ENCODE data around the gene LRG1.

The LRG1 gene

GRCh38 chr19:4539693-4540581, at the start of gene LRG1:
TSS of gene LRG1 (minus strand) at chr19:4540036. CDS start at chr19:4540013, 23 bp downstream.
- Mint-ChIP-seq H3K4me3 (peak within 1 kb of the TSS; percentile 13), H3K27ac (no peak within 1 kb of the TSS)

GRCh38 chr19:4588291-4588761, 48.5 kb upstream of the LRG1 start:
- Mint-ChIP-seq H3K27ac (no peak overlapping the region), H3K4me3 (no peak overlapping the region), H3K27me3 (peaks cover 88% of the 10 kb centered on the region), H3K9me3 (no peaks in the 10 kb centered on the region), H3K36me3 (no peaks in the 10 kb centered on the region), H3K4me1 (peaks cover 8% of the 10 kb centered on the region)
- ATAC-seq = no peak

More at GRCh38 chr19:4539693-4540581, at the start of gene LRG1:
- Mint-ChIP-seq H3K36me3 (no peaks in the 10 kb centered on the region), H3K27me3 (peaks cover 53% of the 10 kb centered on the region), H3K9me3 (no peaks in the 10 kb centered on the region), H3K4me1 (peaks cover 22% of the 10 kb centered on the region)
- ATAC-seq = no peak

GRCh38 chr19:4587527-4587926, 47.7 kb upstream of the LRG1 start:
- peaks cover 92% of the 10 kb centered on the region for H3K27me3 Mint-ChIP-seq
- no peak overlapping the region for H3K4me3 Mint-ChIP-seq
- ATAC-seq = no peak
- no peaks in the 10 kb centered on the region for H3K9me3 Mint-ChIP-seq
- no peaks in the 10 kb centered on the region for H3K36me3 Mint-ChIP-seq
- H3K27ac Mint-ChIP-seq = no peak overlapping the region
- peaks cover 10% of the 10 kb centered on the region for H3K4me1 Mint-ChIP-seq

DNA sequence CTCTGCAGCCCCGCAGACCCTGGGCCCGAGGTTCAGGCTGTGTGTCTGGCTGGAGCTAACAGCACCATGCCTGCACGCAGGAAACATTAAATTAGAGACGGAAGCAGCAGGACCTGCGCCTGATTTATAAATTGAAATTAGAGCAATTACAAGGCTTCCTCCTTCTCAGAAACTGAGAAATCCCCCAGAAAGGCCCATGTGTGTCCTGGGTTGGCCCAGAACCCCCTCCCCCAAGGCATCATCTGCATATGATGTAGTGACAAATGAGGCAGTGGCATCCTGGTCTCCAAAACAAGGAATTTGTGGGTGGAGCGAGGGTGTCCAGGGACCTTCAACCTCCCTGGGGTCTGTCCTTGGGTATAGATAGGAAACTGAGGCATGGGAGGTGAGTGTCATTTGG, 46.9 kb upstream of the LRG1 start:
- Mint-ChIP-seq H3K27me3 (peaks cover 92% of the 10 kb centered on the region), H3K4me3 (no peak overlapping the region), H3K27ac (no peak overlapping the region), H3K4me1 (peaks cover 16% of the 10 kb centered on the region), H3K9me3 (no peaks in the 10 kb centered on the region), H3K36me3 (no peaks in the 10 kb centered on the region)
- ATAC-seq = no peak

DNA sequence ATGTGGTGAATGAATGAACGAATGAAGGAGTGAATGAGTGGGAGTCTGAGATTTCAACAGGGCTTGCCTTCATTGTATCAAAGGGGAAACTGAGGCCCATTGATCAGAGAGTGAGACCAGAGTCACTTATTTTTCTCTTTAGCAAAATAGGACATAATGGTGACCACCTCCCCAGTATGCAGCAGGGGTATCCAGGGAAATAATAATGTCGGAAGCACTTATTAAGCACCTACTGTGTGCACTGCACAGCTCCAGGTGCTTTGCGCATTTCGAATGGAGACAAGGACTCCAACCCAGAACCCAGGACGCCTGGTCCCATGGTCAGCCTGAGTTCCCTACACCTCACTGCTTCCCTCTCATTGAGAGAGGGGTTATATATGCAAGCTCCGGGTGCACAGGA, 46.4 kb upstream of the LRG1 start:
- Mint-ChIP-seq H3K4me3 (no peak overlapping the region), H3K9me3 (no peaks in the 10 kb centered on the region), H3K27me3 (peaks cover 91% of the 10 kb centered on the region), H3K27ac (no peak overlapping the region), H3K36me3 (no peaks in the 10 kb centered on the region), H3K4me1 (peaks cover 13% of the 10 kb centered on the region)
- no peak for ATAC-seq

- ATAC-seq = no peak
- Mint-ChIP-seq H3K9me3 (no peaks in the 10 kb centered on the region), H3K27me3 (peaks cover 84% of the 10 kb centered on the region), H3K27ac (no peak overlapping the region), H3K36me3 (no peaks in the 10 kb centered on the region), H3K4me1 (peaks cover 11% of the 10 kb centered on the region), H3K4me3 (no peak overlapping the region)
These were observed 45.7 kb upstream of the LRG1 start for GRCh38 chr19:4585556-4585955.

GRCh38 chr19:4584670-4585460, 45.0 kb upstream of the LRG1 start:
- Mint-ChIP-seq H3K4me1 (peaks cover 11% of the 10 kb centered on the region), H3K36me3 (no peaks in the 10 kb centered on the region), H3K27ac (no peak overlapping the region), H3K4me3 (no peak overlapping the region), H3K9me3 (no peaks in the 10 kb centered on the region), H3K27me3 (peaks cover 84% of the 10 kb centered on the region)
- ATAC-seq = no peak

DNA sequence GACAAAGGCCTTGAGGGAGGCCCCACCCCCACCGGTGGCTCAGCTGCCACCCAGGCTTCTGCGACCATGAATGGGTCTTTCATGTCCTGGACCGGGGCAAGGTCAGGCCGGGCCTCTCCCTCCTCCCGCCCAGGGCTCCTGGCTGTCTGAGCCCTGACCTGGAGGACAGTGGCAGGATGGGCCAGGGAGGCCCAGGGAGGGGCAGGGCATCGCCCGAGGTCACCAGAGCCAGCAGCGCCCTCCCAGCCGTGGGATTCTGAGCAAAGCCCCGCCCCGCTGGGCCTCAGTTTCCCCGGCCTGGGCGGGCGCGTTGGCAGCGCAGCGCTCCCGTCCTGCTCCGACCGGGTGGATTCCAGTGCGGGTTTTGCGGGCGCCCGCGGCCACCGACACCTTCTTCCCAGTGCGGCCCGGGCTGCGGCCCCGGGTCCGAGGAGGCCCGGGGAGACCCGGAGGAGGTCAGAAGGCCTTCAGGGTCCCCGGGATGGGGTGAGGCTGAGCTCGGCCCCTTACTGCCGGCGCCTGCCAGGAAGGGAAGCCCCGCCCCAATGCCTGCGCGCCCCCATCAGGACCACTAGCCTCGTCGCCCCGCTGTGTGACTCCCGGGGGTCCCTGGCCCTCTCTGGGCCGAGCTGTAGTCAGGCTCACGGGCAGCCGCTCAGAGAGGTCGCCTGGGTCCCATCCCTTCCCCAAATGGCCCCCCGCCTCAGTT, 44.3 kb upstream of the LRG1 start:
- no peak for ATAC-seq
- Mint-ChIP-seq H3K9me3 (no peaks in the 10 kb centered on the region), H3K4me1 (peaks cover 11% of the 10 kb centered on the region), H3K27ac (no peak overlapping the region), H3K27me3 (peaks cover 86% of the 10 kb centered on the region), H3K36me3 (no peaks in the 10 kb centered on the region), H3K4me3 (no peak overlapping the region)

DNA sequence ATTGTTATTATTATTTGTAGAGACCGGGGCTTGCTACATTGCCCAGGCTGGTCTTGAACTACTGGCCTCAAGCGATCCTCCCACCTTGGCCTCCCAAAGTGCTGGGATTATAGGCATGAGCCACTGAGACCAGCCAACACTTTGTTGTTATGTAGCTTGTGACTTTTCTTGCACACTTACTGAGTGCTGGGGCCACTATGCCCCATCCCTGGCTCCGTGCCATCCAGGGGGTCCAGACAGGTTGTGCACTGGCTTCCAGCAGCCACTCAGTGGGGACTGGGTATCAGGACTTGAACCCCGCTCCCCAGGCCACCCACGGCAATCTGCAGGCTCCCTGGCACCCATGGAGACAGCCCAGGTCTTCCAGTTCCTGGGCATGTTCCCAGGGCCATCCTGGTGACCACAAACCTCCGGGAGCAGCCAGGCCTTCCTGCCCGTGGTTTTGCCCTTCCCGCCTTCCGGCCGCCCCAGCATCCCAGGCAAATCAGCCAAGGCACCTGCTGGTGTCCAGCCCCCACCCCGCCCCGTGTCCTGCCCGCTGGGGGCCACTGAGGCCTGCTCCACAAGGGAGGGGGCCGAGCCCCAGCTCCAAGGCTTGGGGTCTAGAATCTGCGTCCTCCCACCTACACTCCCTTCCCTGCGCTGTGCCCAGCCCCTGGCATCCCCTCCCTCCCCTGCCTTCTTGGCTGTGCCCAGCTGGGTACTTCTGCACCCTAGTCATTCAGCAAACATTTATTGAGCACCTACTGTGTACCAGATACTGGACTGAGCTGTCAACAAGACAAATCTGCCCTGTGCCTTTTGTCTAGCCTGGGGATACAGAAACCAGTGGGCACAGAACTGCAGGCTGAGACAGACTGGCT, 43.4 kb upstream of the LRG1 start:
- Mint-ChIP-seq H3K4me1 (peaks cover 11% of the 10 kb centered on the region), H3K27me3 (peaks cover 86% of the 10 kb centered on the region)

DNA sequence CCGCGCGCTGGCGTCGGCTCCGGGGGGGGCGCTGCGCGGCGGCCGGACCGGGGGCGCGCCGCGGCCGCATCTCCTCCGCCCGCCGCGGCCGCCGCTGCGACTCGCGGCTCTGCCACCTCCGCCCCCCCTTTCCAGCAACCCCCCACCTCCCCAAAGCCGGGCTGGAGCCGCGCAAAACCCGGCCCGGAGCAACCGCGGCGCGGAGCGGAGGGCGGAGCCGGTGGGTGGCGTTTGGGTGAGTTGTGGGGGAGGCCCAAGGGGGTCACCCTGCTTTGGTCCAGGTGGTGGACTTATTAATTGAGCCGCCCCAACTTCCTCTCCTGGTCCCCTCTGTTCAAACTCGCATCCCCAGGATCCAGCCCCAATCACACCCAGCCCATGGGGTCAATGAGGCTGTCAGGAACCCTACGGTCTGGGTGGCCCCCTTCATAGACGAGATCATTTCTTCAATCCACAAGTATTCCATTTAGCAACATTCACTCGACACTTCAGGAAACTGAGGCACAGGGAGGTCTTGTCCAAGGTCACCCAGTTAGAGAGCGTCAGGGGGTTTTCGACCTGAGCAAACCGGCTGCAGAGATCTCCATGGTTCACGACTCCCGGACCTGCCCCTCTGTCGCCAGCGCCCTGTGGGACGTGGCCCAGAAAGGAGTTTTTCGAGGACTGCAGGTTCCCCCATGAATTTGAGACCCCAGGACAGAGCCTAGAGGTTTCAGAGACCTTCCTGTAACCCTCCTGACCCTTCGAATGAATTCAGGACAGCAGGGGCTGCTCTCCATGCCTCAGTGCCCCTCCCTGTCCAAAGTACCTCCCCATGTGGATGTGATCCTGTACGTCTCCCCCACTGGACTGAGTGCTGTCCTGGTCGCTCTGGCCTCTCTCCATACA, 42.1 kb upstream of the LRG1 start:
- peak overlapping the region; percentile 38 for H3K4me3 Mint-ChIP-seq
- H3K27me3 Mint-ChIP-seq = peaks cover 86% of the 10 kb centered on the region
- H3K4me1 Mint-ChIP-seq = peaks cover 11% of the 10 kb centered on the region
- H3K9me3 Mint-ChIP-seq = no peaks in the 10 kb centered on the region
- no peak for ATAC-seq
- no peak overlapping the region for H3K27ac Mint-ChIP-seq
- H3K36me3 Mint-ChIP-seq = no peaks in the 10 kb centered on the region

More for the DNA sequence above, 43.4 kb upstream of the LRG1 start:
- no peak overlapping the region for H3K4me3 Mint-ChIP-seq
- no peak for ATAC-seq
- H3K9me3 Mint-ChIP-seq = no peaks in the 10 kb centered on the region
- no peak overlapping the region for H3K27ac Mint-ChIP-seq
- no peaks in the 10 kb centered on the region for H3K36me3 Mint-ChIP-seq

DNA sequence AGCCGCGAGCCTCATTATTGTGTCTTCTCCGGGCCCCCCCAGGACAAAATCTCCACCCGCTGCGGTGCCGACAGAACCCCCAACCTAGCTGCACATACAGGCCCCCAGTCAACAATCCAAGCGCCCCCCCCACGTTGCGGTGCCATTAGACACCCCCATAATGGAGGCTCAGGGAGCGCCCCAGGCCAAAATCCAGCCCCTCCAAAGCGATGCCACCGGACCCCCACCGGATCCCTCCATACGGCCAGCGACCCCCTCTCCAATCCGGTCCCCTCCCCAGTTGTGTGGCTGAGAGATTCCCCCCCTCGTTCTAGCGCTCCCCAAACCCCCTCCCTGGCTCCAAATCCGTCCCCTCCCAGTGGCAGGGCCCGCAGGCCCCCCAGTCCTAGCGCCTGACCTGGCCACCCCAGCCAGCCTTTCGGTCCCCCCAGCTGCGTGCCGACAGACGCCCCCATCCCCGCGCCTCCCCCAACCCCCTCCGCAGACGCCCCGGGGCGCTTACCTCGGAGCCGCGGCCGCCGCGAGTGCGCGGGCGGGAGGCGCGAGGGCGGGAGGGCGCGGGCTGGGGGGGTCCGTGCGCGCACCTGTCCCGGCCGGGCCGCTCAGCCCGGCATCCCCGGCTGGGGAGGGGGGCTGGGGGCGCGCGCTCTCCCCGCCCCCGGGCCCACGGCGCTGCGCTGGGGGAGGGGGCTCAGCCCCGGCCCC, 41.3 kb upstream of the LRG1 start:
- Mint-ChIP-seq H3K9me3 (no peaks in the 10 kb centered on the region), H3K4me1 (peaks cover 16% of the 10 kb centered on the region), H3K4me3 (no peak overlapping the region), H3K36me3 (no peaks in the 10 kb centered on the region), H3K27me3 (peaks cover 86% of the 10 kb centered on the region), H3K27ac (no peak overlapping the region)
- no peak for ATAC-seq

GRCh38 chr19:4580021-4580901, 40.4 kb upstream of the LRG1 start:
- Mint-ChIP-seq H3K27ac (no peak overlapping the region), H3K36me3 (no peaks in the 10 kb centered on the region), H3K4me1 (peaks cover 20% of the 10 kb centered on the region), H3K27me3 (peaks cover 86% of the 10 kb centered on the region), H3K9me3 (no peaks in the 10 kb centered on the region), H3K4me3 (no peak overlapping the region)
- ATAC-seq = no peak

All from stimulated activated memory B cell treated with anti-CD40 and anti-IgM and Interleukin-4, amounts not matched to agents 10 μg/mL and 1 μg/mL and 100 μg/mL, for 72 hours (primary cell).